ENCODE measurements around the gene UBAC1.

The UBAC1 gene

DNA sequence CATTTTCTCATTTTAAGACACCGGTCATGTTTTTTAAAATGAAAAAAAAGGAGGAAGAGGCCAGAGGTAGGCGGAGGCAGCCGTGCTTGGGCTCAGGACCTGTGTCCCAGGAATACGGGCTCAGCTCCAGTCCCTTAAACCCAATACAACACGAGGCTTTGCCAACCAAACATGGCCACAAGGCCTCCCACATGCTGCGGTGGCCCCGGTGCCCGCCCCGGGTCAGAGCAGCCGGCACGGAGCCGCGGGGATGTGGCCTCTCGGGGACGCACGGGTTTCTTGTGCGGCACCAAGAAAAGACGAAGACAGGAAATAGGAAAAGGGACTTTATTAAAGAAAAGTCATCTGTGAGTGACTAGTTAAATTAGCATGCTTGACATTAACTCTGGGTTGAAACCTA lies 28.5 kb downstream of the UBAC1 start:
- Histone ChIP-seq H3K27me3 (ENCODE audit: control insufficient read depth, low read length) (no peaks in the 10 kb centered on the region), H3K4me1 (ENCODE audit: control insufficient read depth, low read length) (no peaks in the 10 kb centered on the region), H3K9me2 (replicated peaks; ENCODE audit: control insufficient read depth, low read length) (no peaks in the 10 kb centered on the region), H3F3A (ENCODE audit: control insufficient read depth, insufficient read depth) (no peaks in the 10 kb centered on the region), H3K79me2 (ENCODE audit: control insufficient read depth, low read length) (no peaks in the 10 kb centered on the region), H4K20me1 (ENCODE audit: control insufficient read depth, insufficient read depth, low read depth, low read length) (no peaks in the 10 kb centered on the region), H3K27ac (ENCODE audit: low read depth, low read length) (no peak overlapping the region), H3K4me3 (ENCODE audit: low read length) (no peak overlapping the region), H3K36me3 (ENCODE audit: control insufficient read depth, low read length) (peaks cover 48% of the 10 kb centered on the region), H3K4me2 (ENCODE audit: low read length) (no peak overlapping the region), H3K9me3 (ENCODE audit: control insufficient read depth, insufficient read depth, low read length) (no peaks in the 10 kb centered on the region)
- TF ChIP-seq EZH2phosphoT487 (IDR thresholded peaks at IDR 0.05; ENCODE audit: borderline replicate concordance, low read length) = no peak
- TF ChIP-seq CTCF (IDR thresholded peaks at IDR 0.05; ENCODE audit: low read depth, low read length, poor library complexity, severe bottlenecking) = no peak

DNA sequence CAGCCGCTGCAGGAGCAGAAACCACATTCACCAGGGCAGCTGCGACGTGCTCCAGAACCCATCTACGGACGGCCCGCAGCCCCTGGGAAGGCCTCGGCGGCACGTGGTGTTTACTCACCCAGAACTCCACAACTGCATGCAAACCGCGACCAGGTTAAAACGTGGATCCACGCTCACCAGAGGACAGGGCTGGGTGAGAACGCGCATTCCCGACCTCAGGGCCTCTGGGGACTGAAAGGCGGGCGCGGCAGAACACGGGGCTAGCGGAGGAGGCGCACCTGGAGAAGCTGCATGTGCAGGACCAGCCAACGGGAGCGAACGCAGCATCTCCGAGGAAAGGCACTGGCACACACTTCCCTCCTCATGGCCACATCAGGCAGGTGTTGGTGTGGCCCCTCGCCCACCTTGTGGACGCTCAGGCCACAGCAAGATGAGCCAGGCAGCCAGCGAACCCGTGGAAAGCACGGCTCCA lies 29.8 kb downstream of the UBAC1 start:
- Histone ChIP-seq H3K4me2 (ENCODE audit: low read length) (no peak overlapping the region), H4K20me1 (ENCODE audit: control insufficient read depth, insufficient read depth, low read depth, low read length) (no peaks in the 10 kb centered on the region), H3K9me3 (ENCODE audit: control insufficient read depth, insufficient read depth, low read length) (no peaks in the 10 kb centered on the region), H3K36me3 (ENCODE audit: control insufficient read depth, low read length) (peaks cover 38% of the 10 kb centered on the region), H3F3A (ENCODE audit: control insufficient read depth, insufficient read depth) (no peaks in the 10 kb centered on the region), H3K27me3 (ENCODE audit: control insufficient read depth, low read length) (no peaks in the 10 kb centered on the region), H3K79me2 (ENCODE audit: control insufficient read depth, low read length) (no peaks in the 10 kb centered on the region), H3K4me3 (ENCODE audit: low read length) (no peak overlapping the region), H3K4me1 (ENCODE audit: control insufficient read depth, low read length) (no peaks in the 10 kb centered on the region), H3K9me2 (replicated peaks; ENCODE audit: control insufficient read depth, low read length) (no peaks in the 10 kb centered on the region), H3K27ac (ENCODE audit: low read depth, low read length) (no peak overlapping the region)
- TF ChIP-seq EZH2phosphoT487 (IDR thresholded peaks at IDR 0.05; ENCODE audit: borderline replicate concordance, low read length) = no peak
- TF ChIP-seq CTCF (IDR thresholded peaks at IDR 0.05; ENCODE audit: low read depth, low read length, poor library complexity, severe bottlenecking) = no peak

DNA sequence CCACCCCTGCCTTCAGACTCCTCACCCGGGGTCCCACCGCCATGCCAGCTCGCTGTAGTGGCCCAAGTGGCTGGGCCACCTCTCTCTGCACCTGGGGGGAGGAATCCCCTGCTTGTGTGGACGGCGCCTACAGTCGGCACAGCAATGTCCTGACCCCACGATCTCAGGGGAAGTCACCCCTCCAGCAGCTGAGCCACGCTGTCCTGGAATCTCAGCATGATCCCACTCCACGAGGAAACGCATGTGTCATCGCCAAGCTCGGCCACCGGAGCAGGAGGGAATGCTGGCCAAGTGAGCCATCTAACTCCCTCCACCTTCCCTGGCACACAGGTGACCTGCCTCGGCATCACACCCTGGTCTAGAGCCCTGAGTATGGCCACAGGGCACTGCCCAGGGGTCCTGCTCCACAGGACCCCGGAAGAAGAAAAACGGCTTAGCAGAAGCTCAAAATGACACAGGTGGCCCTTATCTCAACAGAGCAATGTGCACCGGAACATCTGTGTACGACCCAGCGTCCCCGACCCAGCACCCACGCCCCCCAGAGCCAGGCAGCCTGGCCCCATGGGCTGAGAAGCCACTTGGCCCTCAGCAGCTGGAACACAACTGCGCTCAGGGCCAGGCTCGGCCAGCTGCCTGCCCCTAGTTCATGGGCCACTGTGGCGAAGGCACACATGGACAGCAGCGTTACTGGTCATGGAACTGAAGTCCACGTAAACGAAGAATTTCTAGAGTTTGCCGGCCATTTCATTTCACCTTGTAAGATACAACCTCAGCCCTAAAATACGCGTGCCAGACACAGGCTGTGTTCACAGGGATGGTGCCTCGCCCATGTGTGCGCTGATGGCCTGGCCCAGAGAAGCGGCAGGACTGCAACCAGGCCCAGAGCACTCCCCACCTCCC lies 30.5 kb downstream of the UBAC1 start:
- TF ChIP-seq CTCF (IDR thresholded peaks at IDR 0.05; ENCODE audit: low read depth, low read length, poor library complexity, severe bottlenecking) = no peak
- TF ChIP-seq EZH2phosphoT487 (IDR thresholded peaks at IDR 0.05; ENCODE audit: borderline replicate concordance, low read length) = no peak
- Histone ChIP-seq H3K9me3 (ENCODE audit: control insufficient read depth, insufficient read depth, low read length) (no peaks in the 10 kb centered on the region), H3K27ac (ENCODE audit: low read depth, low read length) (no peak overlapping the region), H3K36me3 (ENCODE audit: control insufficient read depth, low read length) (peaks cover 34% of the 10 kb centered on the region), H3K27me3 (ENCODE audit: control insufficient read depth, low read length) (no peaks in the 10 kb centered on the region), H3K9me2 (replicated peaks; ENCODE audit: control insufficient read depth, low read length) (no peaks in the 10 kb centered on the region), H3K4me2 (ENCODE audit: low read length) (no peak overlapping the region), H4K20me1 (ENCODE audit: control insufficient read depth, insufficient read depth, low read depth, low read length) (no peaks in the 10 kb centered on the region), H3K4me3 (ENCODE audit: low read length) (no peak overlapping the region), H3K79me2 (ENCODE audit: control insufficient read depth, low read length) (no peaks in the 10 kb centered on the region), H3K4me1 (ENCODE audit: control insufficient read depth, low read length) (no peaks in the 10 kb centered on the region), H3F3A (ENCODE audit: control insufficient read depth, insufficient read depth) (no peaks in the 10 kb centered on the region)
